Measurements from ENCODE around the gene SNX27.

SNX27 gene

DNA sequence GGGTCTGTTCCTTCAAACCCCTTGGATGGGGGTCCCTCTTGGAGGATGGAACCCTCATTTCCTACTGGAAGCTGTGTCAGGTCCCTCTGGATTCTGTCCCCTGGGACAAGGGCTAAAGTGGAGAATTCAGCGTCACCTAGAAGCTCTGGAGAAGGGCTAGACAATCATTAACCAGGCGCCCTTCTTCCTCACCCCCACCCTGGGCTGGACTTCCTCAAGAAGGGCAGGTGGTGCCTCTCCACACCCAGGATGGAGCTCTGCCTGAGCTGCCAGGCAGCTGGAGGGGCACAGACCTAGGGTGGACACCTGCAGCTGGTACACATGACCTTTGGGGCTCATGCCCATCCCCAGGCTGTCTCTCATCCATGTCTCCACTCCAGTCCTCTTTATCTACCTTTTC is 101.2 kb downstream of the SNX27 start:
- Histone ChIP-seq H3K4me3 (ENCODE audit: low read length) (no peak overlapping the region), H3K27ac (ENCODE audit: low read depth, low read length) (no peak overlapping the region), H3K27me3 (ENCODE audit: control insufficient read depth, insufficient read depth, low read length) (no peaks in the 10 kb centered on the region), H3K4me1 (ENCODE audit: control insufficient read depth, insufficient read depth, low read length) (no peaks in the 10 kb centered on the region), H3K9ac (ENCODE audit: low read length) (no peak overlapping the region), H3K36me3 (ENCODE audit: control insufficient read depth, insufficient read depth, low read length) (no peaks in the 10 kb centered on the region)

DNA sequence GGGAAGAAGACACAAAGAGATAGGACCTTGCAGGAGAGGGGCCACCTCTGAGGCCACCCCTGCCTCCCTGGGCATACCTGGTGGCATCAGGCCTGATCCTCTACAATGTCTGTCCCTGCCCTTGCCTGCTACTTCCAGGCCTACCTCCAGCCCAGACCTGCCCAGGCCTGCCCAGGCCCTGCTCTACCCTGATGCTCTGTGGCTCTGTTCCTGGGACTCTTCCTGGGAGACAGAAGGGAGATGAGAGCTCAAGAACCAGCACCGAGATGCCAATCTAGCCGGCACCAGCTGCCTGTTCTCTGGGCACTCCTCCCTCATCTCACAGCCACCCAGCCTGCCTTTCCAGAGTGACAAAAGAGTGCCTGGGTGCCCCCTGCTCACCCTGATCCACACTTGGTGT is 102.0 kb downstream of the SNX27 start:
- Histone ChIP-seq H3K4me1 (ENCODE audit: control insufficient read depth, insufficient read depth, low read length) (no peaks in the 10 kb centered on the region), H3K27me3 (ENCODE audit: control insufficient read depth, insufficient read depth, low read length) (no peaks in the 10 kb centered on the region), H3K36me3 (ENCODE audit: control insufficient read depth, insufficient read depth, low read length) (no peaks in the 10 kb centered on the region), H3K4me3 (ENCODE audit: low read length) (no peak overlapping the region), H3K27ac (ENCODE audit: low read depth, low read length) (no peak overlapping the region), H3K9ac (ENCODE audit: low read length) (no peak overlapping the region)

DNA sequence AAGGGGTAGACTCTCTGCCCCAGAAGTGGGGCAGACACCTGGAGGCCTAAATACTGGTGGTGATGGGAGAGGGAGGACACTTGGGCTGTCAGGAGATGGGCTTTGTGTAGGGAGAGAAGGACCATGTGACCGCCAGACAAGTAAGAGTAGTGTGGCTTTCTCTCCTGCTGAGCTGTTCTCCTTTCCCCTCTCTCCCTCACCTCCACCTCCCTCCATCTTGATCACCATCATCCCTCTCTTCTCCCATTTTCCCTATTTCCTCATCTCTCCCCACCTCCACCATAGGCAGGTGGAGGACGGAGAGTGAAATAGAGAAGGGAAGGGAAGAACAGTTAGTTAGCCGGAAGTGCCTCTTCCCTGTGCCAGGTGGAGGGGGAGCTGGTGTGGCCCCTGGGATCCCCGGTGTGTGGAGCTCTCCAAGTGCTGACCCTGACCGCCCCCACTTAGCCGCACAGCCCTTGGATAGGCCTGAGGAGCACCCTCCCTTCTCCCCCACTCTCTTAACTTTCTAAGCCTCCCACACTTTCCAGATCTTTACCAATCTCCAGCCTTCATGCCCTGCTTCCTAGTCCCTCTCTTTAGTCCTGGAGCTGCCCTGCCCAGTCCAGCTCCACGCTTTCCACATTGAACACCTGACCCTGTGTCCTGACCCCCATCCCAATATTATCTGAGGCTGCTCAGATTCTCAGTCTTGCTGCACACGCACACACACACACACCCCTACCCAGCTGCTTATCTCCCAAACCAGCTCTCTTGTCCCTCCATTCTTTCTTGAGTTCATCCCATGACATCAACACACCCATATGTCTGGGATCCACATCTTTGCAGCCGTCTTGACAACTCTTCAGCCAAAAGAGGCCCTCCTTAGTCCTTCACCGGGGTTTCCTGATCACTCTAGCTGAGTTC is 103.2 kb downstream of the SNX27 start:
- Histone ChIP-seq H3K27me3 (ENCODE audit: control insufficient read depth, insufficient read depth, low read length) (no peaks in the 10 kb centered on the region), H3K4me3 (ENCODE audit: low read length) (no peak overlapping the region), H3K9ac (ENCODE audit: low read length) (no peak overlapping the region), H3K4me1 (ENCODE audit: control insufficient read depth, insufficient read depth, low read length) (no peaks in the 10 kb centered on the region), H3K36me3 (ENCODE audit: control insufficient read depth, insufficient read depth, low read length) (no peaks in the 10 kb centered on the region), H3K27ac (ENCODE audit: low read depth, low read length) (no peak overlapping the region)

DNA sequence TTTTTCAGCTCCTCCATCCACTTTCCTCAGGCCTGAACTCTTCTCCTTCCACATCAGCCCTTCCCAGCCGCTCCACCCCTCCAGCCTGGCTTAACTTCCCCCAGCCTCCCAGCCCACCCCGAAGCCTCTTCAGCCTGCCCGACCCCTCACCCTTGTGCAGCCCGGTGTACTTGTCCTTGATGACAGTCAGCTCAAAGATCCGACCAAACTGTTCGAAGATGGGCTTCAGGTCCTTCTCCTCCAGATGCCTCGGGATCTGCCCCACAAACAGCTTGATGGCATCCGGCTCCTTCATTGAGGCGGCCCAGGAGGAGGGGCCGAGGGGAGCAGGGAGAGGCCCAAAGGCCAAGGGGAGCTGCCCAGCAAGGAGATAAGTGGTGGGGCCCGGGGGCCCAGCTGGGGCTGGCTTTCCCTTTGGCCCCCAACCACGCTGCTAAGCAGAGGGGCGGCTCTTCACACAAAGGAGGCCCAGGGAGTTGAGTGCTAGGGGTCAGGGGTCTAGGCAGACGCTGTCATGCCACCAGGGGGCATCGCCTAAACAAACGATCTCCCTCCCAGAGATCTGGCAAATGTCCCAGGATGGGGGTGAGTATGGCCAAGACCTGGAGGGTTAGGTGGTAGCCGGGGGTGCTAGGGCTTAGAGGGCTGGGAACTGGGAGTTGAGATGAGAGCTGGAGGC is 104.0 kb downstream of the SNX27 start:
- H3K4me1 ChIP-seq (ENCODE audit: control insufficient read depth, insufficient read depth, low read length), result peaks cover 3% of the 10 kb centered on the region
- H3K36me3 ChIP-seq (ENCODE audit: control insufficient read depth, insufficient read depth, low read length), result no peaks in the 10 kb centered on the region
- no peak overlapping the region for H3K27ac ChIP-seq (ENCODE audit: low read depth, low read length)
- no peak overlapping the region for H3K4me3 ChIP-seq (ENCODE audit: low read length)
- H3K9ac ChIP-seq (ENCODE audit: low read length), result no peak overlapping the region
- H3K27me3 ChIP-seq (ENCODE audit: control insufficient read depth, insufficient read depth, low read length), result no peaks in the 10 kb centered on the region

DNA sequence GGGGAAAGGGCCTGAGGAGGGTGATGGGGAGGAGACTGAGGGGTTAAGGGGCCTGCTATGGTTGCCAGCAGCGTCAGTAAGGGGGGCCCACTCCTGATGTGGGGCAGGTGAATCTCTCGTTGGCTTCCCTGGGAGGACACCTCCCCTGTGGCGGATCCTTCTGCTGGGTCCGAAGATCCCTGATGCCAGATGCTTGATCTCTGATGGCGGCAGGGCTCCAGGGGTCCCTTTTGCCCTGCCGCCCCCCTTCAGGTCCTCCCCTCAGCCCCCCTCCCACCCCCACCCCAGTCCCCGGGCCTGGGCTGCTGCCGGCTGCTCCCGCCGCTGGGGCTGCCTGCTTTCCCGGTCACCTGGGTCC is 104.5 kb downstream of the SNX27 start:
- Histone ChIP-seq H3K4me3 (ENCODE audit: low read length) (no peak overlapping the region), H3K36me3 (ENCODE audit: control insufficient read depth, insufficient read depth, low read length) (no peaks in the 10 kb centered on the region), H3K27ac (ENCODE audit: low read depth, low read length) (no peak overlapping the region), H3K9ac (ENCODE audit: low read length) (no peak overlapping the region), H3K4me1 (ENCODE audit: control insufficient read depth, insufficient read depth, low read length) (peaks cover 3% of the 10 kb centered on the region), H3K27me3 (ENCODE audit: control insufficient read depth, insufficient read depth, low read length) (no peaks in the 10 kb centered on the region)

DNA sequence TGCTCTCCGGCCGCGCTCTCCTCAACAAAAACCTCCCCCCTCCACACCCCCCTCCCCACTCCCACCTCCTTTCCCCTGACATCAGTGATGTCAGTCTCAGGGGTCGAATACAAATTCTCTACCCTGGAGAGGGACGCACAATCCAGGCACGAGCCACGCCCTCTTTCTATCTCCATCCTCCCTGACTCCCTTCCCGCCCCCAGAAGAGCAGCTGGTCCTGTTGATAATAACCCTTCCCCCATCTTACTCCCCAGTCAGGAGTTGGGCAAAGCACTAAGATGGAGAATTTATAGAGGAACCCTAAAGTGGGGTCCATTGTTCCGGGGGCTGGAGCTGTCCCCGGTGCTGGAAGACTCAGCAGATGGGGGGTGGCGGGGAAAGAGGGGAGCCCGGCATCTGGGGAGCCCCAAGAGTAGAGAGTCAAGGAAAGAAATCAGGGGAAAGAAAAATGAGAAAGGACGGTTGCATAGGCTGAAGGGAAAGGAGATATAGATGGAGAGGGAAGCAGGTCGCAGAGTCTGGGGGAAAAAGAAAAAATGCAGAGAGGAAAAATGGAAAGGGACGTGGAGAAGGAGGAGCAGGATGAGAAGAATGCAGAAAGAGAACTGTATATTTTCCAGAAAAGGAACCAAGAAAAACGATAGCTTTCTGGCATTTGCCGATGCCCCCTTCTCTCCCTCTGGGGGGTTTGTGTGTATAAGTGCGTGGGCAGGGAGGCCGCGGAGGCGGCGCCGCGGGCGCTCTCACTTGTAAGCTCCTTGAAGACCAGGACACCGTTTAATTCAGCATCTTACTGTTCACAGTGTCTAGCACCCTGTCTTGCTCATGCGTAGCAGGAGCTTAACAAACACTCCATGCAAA is 105.2 kb downstream of the SNX27 start, which contains the start of gene CELF3:
Gene CELF3 (minus strand): TSS at position 33 of the 861 bp plus-strand sequence. CDS start 783 bp downstream, outside the sequence.
- no peaks in the 10 kb centered on the region for H3K36me3 ChIP-seq (ENCODE audit: control insufficient read depth, insufficient read depth, low read length)
- H3K4me1 ChIP-seq (ENCODE audit: control insufficient read depth, insufficient read depth, low read length), result peaks cover 8% of the 10 kb centered on the region
- H3K4me3 ChIP-seq (ENCODE audit: low read length), result no peak within 1 kb of the TSS
- no peak within 1 kb of the TSS for H3K9ac ChIP-seq (ENCODE audit: low read length)
- H3K27me3 ChIP-seq (ENCODE audit: control insufficient read depth, insufficient read depth, low read length), result no peaks in the 10 kb centered on the region
- H3K27ac ChIP-seq (ENCODE audit: low read depth, low read length), result no peak within 1 kb of the TSS

DNA sequence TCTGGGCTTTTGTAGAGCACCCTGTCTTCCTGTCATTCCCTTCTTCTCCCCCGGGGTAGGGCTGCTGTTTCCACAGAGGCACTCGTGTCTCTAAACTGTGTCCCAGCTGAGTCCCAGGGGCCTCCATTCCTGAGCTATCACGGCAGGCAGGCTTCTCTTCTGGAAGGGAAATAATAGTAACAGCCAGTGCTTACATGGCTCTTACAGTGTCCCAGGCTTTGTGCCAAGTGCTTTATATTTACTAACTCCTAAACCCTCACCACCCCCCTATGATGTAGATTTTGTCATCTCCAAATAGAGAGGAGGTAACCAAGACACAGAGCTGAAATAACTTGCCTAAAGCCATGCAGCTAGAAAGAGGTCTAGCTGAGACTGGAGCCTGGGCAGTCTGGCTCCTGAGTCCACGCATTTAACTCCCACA is 106.2 kb downstream of the SNX27 start:
- Histone ChIP-seq H3K9ac (ENCODE audit: low read length) (no peak overlapping the region), H3K36me3 (ENCODE audit: control insufficient read depth, insufficient read depth, low read length) (no peaks in the 10 kb centered on the region), H3K4me1 (ENCODE audit: control insufficient read depth, insufficient read depth, low read length) (peaks cover 8% of the 10 kb centered on the region), H3K4me3 (ENCODE audit: low read length) (no peak overlapping the region), H3K27ac (ENCODE audit: low read depth, low read length) (no peak overlapping the region), H3K27me3 (ENCODE audit: control insufficient read depth, insufficient read depth, low read length) (no peaks in the 10 kb centered on the region)

DNA sequence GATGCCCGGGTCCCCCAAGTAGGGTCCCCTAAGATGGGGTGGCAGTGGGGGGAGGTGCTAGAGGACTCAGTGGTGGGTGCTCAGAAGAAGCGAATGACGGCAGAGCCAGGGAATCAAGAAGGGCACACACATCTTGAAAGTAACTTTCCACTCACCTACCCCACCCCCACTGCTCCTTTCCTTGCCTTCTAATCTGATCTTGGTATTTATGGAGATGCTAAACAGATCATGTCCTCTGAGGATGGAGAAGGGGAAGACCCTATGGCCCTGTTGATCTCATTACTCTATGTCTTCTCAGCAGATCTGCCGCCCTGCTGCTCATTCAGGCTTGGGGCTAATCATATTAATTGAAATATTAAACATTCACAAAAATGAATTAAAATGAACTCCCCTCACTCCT is 106.8 kb downstream of the SNX27 start:
- no peak overlapping the region for H3K4me3 ChIP-seq (ENCODE audit: low read length)
- no peak overlapping the region for H3K9ac ChIP-seq (ENCODE audit: low read length)
- no peaks in the 10 kb centered on the region for H3K27me3 ChIP-seq (ENCODE audit: control insufficient read depth, insufficient read depth, low read length)
- H3K36me3 ChIP-seq (ENCODE audit: control insufficient read depth, insufficient read depth, low read length), result no peaks in the 10 kb centered on the region
- no peak overlapping the region for H3K27ac ChIP-seq (ENCODE audit: low read depth, low read length)
- H3K4me1 ChIP-seq (ENCODE audit: control insufficient read depth, insufficient read depth, low read length), result peaks cover 8% of the 10 kb centered on the region

DNA sequence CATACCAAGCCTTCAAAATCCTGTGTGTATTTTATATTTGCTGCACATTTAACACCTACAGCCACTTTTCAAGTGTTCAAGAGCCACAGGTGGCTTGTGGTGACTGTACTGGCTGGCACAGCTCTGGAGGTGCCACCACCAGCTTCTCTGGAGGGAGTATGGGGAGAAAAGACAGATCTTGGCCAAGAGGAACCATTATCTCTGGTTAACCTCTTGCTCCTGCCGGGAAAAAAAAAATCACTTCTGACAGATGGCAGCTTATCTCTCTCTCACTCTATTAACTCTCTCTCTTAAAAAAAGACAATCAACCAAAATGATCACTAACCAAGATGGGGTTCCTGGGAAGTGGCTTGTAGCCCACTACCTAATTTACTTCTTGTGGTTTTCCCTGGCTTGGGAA is 108.3 kb downstream of the SNX27 start:
- no peaks in the 10 kb centered on the region for H3K27me3 ChIP-seq (ENCODE audit: control insufficient read depth, insufficient read depth, low read length)
- H3K4me1 ChIP-seq (ENCODE audit: control insufficient read depth, insufficient read depth, low read length), result peaks cover 8% of the 10 kb centered on the region
- no peak overlapping the region for H3K9ac ChIP-seq (ENCODE audit: low read length)
- H3K27ac ChIP-seq (ENCODE audit: low read depth, low read length), result peak overlapping the region; percentile 55
- peak overlapping the region; percentile 49 for H3K4me3 ChIP-seq (ENCODE audit: low read length)
- no peaks in the 10 kb centered on the region for H3K36me3 ChIP-seq (ENCODE audit: control insufficient read depth, insufficient read depth, low read length)

DNA sequence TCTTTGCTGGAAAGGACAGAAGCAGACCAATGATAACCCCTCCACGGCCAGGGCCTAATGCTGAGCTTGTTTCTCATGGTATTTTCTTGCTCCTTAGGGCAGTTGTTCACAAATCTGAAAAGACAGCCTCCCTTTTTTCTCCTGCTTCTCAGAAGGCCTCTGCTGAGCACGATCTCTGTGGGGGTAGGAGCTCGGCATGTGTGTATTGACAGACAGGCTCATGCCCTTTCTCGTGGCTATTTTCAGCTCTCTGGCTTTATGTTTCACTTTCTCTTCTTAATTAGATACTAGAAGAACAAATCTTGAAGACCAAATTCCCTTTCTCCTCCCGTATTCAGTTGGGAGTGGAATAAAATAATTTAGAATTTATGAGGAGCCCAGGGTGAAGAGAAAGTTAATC is 108.7 kb downstream of the SNX27 start:
- no peak overlapping the region for H3K9ac ChIP-seq (ENCODE audit: low read length)
- H3K36me3 ChIP-seq (ENCODE audit: control insufficient read depth, insufficient read depth, low read length), result no peaks in the 10 kb centered on the region
- no peaks in the 10 kb centered on the region for H3K27me3 ChIP-seq (ENCODE audit: control insufficient read depth, insufficient read depth, low read length)
- peaks cover 8% of the 10 kb centered on the region for H3K4me1 ChIP-seq (ENCODE audit: control insufficient read depth, insufficient read depth, low read length)
- peak overlapping the region; percentile 49 for H3K4me3 ChIP-seq (ENCODE audit: low read length)
- H3K27ac ChIP-seq (ENCODE audit: low read depth, low read length), result peak overlapping the region; percentile 55

DNA sequence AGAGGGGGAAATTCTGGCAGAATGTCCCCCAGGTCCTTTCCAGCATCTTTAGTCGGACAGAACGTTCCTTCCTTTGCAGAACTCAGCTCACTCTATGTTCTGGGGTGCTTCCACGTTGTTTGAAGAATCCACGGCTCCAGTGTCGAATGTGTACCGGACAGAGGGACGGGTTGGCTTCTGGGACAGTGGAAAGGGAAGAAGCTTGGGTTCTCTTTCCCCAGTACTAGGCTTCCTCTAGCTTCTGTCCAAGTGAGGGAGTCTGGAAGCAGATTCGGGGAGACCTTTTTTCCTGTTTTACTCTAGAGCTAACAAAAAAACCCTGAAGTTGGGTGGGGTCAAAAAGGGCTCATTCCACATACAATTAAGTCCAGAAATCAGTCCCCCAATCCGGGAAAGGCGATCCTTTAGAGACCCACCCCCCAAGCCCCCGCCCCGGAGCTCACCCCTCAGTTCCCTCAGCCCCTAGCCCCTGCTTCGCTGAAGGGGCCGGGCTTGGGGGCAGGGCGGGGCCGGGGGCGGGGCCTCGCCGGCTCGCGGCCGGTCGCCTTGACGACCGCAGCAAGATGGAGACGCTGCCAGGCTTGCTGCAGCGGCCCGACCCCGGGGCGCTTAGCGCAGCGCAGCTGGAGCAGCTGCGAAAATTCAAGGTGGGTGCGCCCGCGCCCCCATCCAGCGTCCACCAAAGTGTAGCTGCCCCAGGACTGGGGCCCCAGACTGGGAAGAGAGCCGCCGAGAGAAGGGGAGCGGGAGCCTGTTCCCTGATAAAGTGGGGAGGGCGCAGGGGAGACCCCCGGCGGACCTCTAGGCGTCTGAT is 109.3 kb downstream of the SNX27 start, which contains the start of gene RIIAD1:
Gene RIIAD1 (plus strand): TSS at position 549 of the 814 bp plus-strand sequence. CDS start 15 bp downstream, at position 564.
- Histone ChIP-seq H3K4me3 (ENCODE audit: low read length) (peak within 1 kb of the TSS; percentile 55), H3K4me1 (ENCODE audit: control insufficient read depth, insufficient read depth, low read length) (peaks cover 8% of the 10 kb centered on the region), H3K9ac (ENCODE audit: low read length) (peak within 1 kb of the TSS; percentile 11), H3K27me3 (ENCODE audit: control insufficient read depth, insufficient read depth, low read length) (no peaks in the 10 kb centered on the region), H3K36me3 (ENCODE audit: control insufficient read depth, insufficient read depth, low read length) (no peaks in the 10 kb centered on the region), H3K27ac (ENCODE audit: low read depth, low read length) (peak within 1 kb of the TSS; percentile 55)

All from rectal smooth muscle tissue (tissue), 1 donor.